ENCODE measurements around the gene ATG7.

The ATG7 gene

DNA sequence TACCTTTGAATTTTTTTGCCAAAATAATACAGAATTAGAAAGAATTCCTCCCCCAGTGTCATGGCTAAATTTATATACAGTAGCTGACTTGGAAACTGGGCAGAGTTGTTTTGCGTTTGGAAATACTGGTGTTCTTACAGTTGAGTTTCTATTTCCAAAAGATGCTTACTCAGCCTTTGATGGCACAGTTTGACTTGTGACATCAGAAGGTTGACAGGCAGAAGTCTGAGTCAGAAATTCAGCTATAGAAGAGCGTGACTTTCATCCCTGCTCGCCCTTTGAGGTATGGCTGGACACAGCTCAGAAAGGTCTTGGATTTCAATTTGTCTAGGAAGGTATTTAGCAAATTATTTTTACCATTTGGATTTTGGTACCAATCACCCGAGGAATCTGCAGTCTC is 195.7 kb downstream of the ATG7 start:
- no peak for DNase-seq (ENCODE audit: low spot score)
- H3K27ac ChIP-seq = peak overlapping the region; percentile 84 to 88
- no peak overlapping the region for H3K4me3 ChIP-seq
- no peak for TF ChIP-seq CTCF (IDR thresholded peaks at IDR 0.05)

DNA sequence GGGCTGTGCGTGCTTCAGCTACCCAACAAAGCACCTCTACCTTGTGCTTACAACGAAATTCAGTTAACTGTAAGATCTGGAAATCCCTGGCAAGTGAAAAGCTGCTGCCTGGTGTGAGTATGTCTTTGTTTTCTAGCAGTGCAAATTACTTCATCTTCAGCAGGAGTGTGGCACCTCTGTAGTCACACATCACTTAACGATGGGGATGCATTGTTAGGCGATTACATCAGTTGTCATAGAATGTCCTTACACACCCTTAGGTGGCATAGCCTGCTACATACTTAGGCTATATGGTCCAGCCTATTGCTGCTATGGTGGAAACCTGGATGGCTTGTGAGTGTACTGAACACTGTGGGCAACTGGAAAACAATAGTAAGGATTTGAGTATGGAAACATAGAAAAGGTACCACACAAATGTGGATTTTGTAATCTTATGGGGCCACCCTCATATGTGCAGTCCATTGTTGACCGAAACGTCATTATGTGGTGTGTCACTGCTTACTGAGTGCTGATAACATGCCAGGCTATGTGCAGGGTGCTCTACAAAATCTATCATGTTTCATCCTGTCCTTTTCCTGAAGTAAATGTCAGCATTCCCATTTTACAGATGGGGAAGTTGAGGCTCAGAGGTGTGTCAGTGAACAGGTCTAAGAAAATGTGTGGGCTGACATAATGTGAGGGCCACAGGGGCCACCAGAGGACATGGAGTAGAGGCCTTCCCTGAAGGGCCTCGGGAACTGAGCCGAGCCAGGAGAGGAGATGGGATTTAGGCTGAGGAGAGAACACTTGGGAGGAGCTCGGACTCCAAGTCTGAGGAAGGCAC is 198.0 kb downstream of the ATG7 start:
- no peak overlapping the region for H3K27ac ChIP-seq
- no peak for DNase-seq (ENCODE audit: low spot score)
- no peak for TF ChIP-seq CTCF (IDR thresholded peaks at IDR 0.05)
- H3K4me3 ChIP-seq = no peak overlapping the region

- no peak for DNase-seq (ENCODE audit: low spot score)
- TF ChIP-seq CTCF (IDR thresholded peaks at IDR 0.05) = no peak
- H3K4me3 ChIP-seq = no peak overlapping the region
- no peak overlapping the region for H3K27ac ChIP-seq
Observed at GRCh38 chr3:11475324-11475723, 203.1 kb downstream of the ATG7 start.

DNA sequence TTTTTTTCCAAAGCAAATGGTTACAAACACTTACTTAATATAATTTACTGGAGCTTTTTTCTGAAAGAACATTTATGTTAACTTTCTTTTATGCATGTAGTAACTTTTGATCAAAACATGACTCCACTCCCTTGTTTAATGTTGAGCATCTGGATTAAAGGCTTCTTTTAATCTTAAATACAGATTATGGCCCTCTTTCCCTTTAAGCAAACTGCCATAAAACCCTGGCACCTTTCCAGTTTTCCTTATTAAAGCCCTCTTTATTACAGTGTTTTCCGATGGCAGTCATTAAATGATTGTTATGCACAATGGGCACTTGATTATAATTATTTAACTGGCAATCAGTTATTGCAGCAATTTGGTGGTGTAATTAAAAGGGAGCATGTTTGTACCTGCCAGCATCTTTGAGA is 204.5 kb downstream of the ATG7 start:
- Histone ChIP-seq H3K4me3 (no peak overlapping the region), H3K27ac (no peak overlapping the region)
- no peak for DNase-seq (ENCODE audit: low spot score)
- no peak for TF ChIP-seq CTCF (IDR thresholded peaks at IDR 0.05)

DNA sequence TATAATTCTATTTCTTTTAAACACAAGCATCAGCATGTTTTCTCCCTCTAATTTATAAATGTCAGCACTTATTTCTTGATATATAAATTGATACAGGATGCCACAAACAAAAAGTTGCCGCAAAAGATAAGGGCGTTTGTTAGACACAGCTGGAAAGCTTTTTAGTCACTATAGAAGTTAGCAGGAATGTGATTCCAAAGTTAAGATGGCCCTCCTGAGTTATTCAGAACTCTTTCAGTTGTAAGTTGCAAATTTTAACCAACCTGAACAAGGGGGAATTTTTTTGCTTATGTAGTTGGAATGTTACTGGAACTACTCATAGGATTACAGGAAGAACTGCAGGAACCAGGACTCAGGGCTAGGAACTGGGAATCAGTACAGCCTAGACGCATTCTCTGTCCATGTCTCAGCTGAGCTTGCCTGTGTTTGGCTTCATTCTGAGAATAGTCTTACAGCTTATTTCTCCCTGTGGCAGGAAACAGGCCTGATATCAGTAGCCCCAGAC is 205.3 kb downstream of the ATG7 start:
- no peak overlapping the region for H3K4me3 ChIP-seq
- DNase-seq (ENCODE audit: low spot score) = no peak
- TF ChIP-seq CTCF (IDR thresholded peaks at IDR 0.05) = no peak
- H3K27ac ChIP-seq = peak overlapping the region; percentile 61 to 74

- H3K27ac ChIP-seq = peak overlapping the region; percentile 61 to 74
- DNase-seq (ENCODE audit: low spot score) = no peak
- no peak overlapping the region for H3K4me3 ChIP-seq
- no peak for TF ChIP-seq CTCF (IDR thresholded peaks at IDR 0.05)
Observed at GRCh38 chr3:11478167-11478566, 206.0 kb downstream of the ATG7 start.

- Histone ChIP-seq H3K27ac (peak overlapping the region; percentile 26 to 29), H3K4me3 (no peak overlapping the region)
- no peak for TF ChIP-seq CTCF (IDR thresholded peaks at IDR 0.05)
- DNase-seq (ENCODE audit: low spot score) = no peak
Observed at GRCh38 chr3:11479221-11479620, 207.0 kb downstream of the ATG7 start.

Measured in coronary artery (tissue), 2 donors.